ENCODE results near the gene TAF1. TPM values are rescaled to one million over a fixed set of nuclear protein-coding genes. Genes with fewer than 3 reads are reported as not detected.
"Not testable (repeated sequence)": the region's sequence is repeated elsewhere in the genome, so short reads cannot be mapped to it uniquely, and the experiment has no call there.

Gene TAF1
- total RNA-seq, 1 donor from 2014 or later, result 70.0 TPM

DNA sequence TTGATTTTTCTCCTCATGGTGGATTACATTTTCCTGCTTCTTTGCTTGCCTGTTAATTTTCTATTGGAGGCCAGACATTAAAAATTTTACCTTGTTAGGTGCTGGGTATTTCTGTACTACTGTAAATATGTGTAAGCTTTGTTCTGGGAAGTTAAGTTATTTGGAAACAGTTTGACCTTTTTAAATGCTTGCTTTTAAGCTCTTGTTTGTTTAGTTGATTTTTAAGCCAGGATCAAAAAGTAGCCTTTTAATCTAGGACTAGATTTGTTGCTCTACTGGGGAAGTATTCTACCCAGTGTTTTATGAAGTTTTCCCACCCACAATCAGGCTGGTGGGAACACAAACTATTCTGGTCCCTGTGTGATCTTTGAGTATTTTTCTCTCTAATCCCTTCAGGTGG, 121.7 kb downstream of the TAF1 start:
- CTCF ChIA-PET, result no interaction called here

DNA sequence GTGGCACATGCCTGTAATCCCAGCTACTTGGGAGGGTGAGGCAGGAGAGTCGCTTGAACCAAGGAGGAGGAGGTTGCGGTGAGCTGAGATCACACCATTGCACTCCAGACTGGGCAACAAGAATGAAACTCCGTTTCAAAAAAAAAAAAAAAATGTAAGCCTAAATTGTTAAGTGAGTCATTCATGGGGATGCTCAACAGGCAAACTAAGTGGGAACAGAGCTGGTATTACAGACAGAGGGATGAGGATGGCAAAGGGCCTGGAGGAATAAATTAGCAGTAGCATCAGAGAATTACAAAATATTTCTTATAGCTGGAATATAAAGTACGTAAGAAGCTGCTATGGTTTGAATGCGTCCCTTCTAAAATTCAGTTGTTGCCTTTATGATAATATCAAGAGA, 123.4 kb downstream of the TAF1 start:
- ChIA-PET POLR2A (no interaction called here), CTCF (interaction anchor here (0.6 kb wide), 1 partner anchor 118 kb away, joined by 3 read pairs; no protein-coding TSS in a partner anchor)
- Mint-ChIP-seq H3K27ac (no peak overlapping the region), H3K4me1 (peaks cover 4% of the 10 kb centered on the region), H3K36me3 (ENCODE audit: low read depth) (no peaks in the 10 kb centered on the region), H3K9me3 (no peaks in the 10 kb centered on the region), H3K27me3 (no peaks in the 10 kb centered on the region), H3K4me3 (no peak overlapping the region)
- intact Hi-C loops (cut with micrococcal nuclease), result no loop called here
- TF ChIP-seq, protein P1, sequence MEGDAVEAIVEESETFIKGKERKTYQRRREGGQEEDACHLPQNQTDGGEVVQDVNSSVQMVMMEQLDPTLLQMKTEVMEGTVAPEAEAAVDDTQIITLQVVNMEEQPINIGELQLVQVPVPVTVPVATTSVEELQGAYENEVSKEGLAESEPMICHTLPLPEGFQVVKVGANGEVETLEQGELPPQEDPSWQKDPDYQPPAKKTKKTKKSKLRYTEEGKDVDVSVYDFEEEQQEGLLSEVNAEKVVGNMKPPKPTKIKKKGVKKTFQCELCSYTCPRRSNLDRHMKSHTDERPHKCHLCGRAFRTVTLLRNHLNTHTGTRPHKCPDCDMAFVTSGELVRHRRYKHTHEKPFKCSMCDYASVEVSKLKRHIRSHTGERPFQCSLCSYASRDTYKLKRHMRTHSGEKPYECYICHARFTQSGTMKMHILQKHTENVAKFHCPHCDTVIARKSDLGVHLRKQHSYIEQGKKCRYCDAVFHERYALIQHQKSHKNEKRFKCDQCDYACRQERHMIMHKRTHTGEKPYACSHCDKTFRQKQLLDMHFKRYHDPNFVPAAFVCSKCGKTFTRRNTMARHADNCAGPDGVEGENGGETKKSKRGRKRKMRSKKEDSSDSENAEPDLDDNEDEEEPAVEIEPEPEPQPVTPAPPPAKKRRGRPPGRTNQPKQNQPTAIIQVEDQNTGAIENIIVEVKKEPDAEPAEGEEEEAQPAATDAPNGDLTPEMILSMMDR (IDR thresholded peaks at IDR 0.05), result no peak
- DNase-seq (no peak), ATAC-seq (ENCODE audit: low read depth) (no peak)

More for the DNA sequence above, 121.7 kb downstream of the TAF1 start:
- H3K4me1 Mint-ChIP-seq, result peaks cover 5% of the 10 kb centered on the region
- no peak overlapping the region for H3K27ac Mint-ChIP-seq
- H3K4me3 Mint-ChIP-seq, result no peak overlapping the region
- no peaks in the 10 kb centered on the region for H3K36me3 Mint-ChIP-seq (ENCODE audit: low read depth)
- no peaks in the 10 kb centered on the region for H3K27me3 Mint-ChIP-seq
- POLR2A ChIA-PET, result no interaction called here
- DNase-seq (no peak), ATAC-seq (ENCODE audit: low read depth) (no peak)
- TF ChIP-seq, protein P1 (IDR thresholded peaks at IDR 0.05), result no peak
- no peaks in the 10 kb centered on the region for H3K9me3 Mint-ChIP-seq
- intact Hi-C loops (cut with micrococcal nuclease), result no loop called here

DNA sequence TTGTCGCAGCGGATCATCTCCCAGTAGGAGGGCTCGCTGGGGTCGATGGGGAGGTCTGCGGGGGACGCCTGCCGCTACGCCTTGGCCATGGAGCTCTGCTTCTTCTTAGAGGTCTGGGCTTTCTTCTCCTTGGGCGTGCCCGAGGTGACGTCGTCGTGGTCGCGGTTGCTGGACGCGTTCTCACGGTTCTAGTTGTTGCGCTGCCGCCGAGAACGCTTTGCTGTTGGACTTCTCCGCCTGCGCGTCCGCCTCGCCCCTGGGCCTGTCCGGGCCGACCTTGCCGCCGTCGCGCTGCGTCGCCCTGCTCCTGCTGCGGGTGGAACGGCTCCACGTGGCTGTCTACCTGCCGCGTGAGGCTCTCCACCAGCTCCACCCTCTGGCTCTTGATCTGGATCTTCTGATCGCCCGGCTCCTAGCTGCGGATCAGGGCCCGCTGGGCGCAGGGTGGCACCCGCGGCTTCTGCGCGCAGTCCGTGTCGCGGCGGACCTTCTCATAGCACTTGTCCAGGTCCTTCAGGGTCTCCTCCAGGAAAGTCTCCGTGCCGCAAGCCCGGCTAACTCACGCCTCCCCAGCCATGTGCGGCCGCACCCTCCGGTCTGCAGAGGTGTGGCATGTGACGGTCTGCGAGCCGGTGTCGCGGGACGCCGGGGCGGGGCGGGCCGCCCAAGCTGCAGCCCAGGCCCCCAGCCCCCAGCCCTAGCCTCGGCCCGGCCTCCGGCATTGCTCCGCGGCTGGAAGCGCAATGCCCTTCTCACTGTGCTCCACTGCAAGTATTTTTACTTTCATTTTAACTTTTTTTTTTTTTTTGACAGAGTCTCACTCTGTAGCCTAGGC, 126.3 kb downstream of the TAF1 start:
- TF ChIP-seq, protein P1 (IDR thresholded peaks at IDR 0.05), result no peak
- H3K9me3 Mint-ChIP-seq, result no peaks in the 10 kb centered on the region
- no peaks in the 10 kb centered on the region for H3K36me3 Mint-ChIP-seq (ENCODE audit: low read depth)
- POLR2A ChIA-PET, result no interaction called here
- CTCF ChIA-PET, result no interaction called here
- intact Hi-C loops (cut with micrococcal nuclease), result no loop called here
- H3K27ac Mint-ChIP-seq, result no peak overlapping the region
- H3K4me1 Mint-ChIP-seq, result no peaks in the 10 kb centered on the region
- no peak overlapping the region for H3K4me3 Mint-ChIP-seq
- DNase-seq, result no peak
- no peak for ATAC-seq (ENCODE audit: low read depth)
- no peaks in the 10 kb centered on the region for H3K27me3 Mint-ChIP-seq

DNA sequence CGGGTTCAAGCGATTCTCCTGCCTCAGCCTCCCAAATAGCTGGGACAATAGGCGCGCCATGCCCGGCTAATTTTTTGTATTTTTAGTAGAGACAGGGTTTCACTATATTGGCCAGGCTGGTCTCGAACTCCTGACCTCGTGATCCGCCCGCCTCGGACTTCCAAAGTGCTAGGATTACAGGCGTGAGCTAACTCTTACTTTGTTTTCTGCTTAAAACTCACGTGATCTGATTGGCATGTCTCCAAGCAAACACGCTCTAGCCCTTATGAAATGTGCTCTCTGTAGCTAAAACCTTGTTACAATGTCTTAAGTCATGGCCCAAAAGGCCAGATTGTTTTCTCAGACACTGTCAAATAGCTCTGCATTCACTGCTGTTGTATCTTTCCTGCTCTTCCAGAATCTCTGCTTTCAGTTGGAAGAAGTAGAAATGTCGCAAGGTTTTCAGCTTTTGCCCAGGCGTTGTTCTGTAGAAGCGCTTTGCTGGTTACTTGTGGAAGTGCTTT, 127.0 kb downstream of the TAF1 start:
- POLR2A ChIA-PET, result no interaction called here
- H3K9me3 Mint-ChIP-seq, result no peaks in the 10 kb centered on the region
- TF ChIP-seq, protein P1 (IDR thresholded peaks at IDR 0.05), result no peak
- no peak overlapping the region for H3K4me3 Mint-ChIP-seq
- CTCF ChIA-PET, result no interaction called here
- no peak overlapping the region for H3K27ac Mint-ChIP-seq
- no peak for ATAC-seq (ENCODE audit: low read depth)
- no peaks in the 10 kb centered on the region for H3K36me3 Mint-ChIP-seq (ENCODE audit: low read depth)
- H3K4me1 Mint-ChIP-seq, result no peaks in the 10 kb centered on the region
- intact Hi-C loops (cut with micrococcal nuclease), result no loop called here
- no peaks in the 10 kb centered on the region for H3K27me3 Mint-ChIP-seq
- DNase-seq, result no peak

DNA sequence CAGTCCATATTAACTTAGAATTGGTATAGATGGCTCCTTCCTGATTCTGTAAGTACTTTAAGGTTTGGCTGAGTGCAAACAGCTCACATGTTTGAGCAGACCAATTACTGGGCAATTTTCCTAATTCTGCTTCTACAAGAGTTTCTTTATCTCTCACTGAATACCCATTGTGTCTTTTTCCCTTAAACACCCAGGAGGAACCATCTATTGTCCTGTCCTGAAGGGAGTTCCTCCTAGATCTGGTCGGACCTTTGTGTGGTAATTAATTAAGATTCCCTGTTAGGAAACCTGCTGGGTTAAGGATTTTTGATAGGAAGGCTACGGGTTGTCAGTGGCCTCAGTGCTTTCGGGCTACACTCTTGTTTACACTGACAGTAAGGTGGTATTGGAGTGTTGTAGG, 129.8 kb downstream of the TAF1 start:
- POLR2A ChIA-PET, DNase-seq, H3K27ac Mint-ChIP-seq: not testable (repeated sequence)

More for the DNA sequence above, 129.8 kb downstream of the TAF1 start:
- H3K9me3 Mint-ChIP-seq; H3K4me3 Mint-ChIP-seq; H3K4me1 Mint-ChIP-seq; ATAC-seq (ENCODE audit: low read depth); H3K27me3 Mint-ChIP-seq; H3K36me3 Mint-ChIP-seq (ENCODE audit: low read depth); CTCF ChIA-PET; intact Hi-C loops (cut with micrococcal nuclease): not testable (repeated sequence)

Measured in activated B cell treated with CpG ODN at 0.5 μM for 24 hours (primary cell).